ENCODE measurements around the gene DHRS11.

GRCh38 chr17:36593656-36594316 lies 2.1 kb downstream of the DHRS11 start:
- TF ChIP-seq POLR2A (IDR thresholded peaks at IDR 0.05) (no peak), CTCF (IDR thresholded peaks at IDR 0.05) (no peak)

Measured in heart left ventricle (tissue), 13 donors.